Neural cell (in vitro differentiated cells): ENCODE measurements around the gene LRRC8E. TPM values are rescaled to one million over a fixed set of nuclear protein-coding genes. Genes with fewer than 3 reads are reported as not detected.

Source experiments
- H2AFZ ChIP-seq: fragments of 200-600, 300-800 bp; sonication (generic), shearing (Covaris generic); 2 replicates; pipeline ENCODE4 v1.6.0; 2014; ENCODE audit warnings: low read depth, mild to moderate bottlenecking, antibody characterized with exemption, low read length, moderate library complexity
- H3F3A ChIP-seq: fragments of 200-600 bp; shearing (Covaris generic); 2 replicates; pipeline ENCODE4 v1.6.1; 2016; ENCODE audit warnings: mild to moderate bottlenecking, moderate library complexity, mixed read lengths, antibody characterized with exemption, low read length; ENCODE audit not compliant: insufficient read depth, poor library complexity, severe bottlenecking
- H3K27ac ChIP-seq: fragments of 200-600, 300-800 bp; sonication (generic), shearing (Covaris generic); 2 replicates; pipeline ENCODE4 v1.5.1; 2014; ENCODE audit warnings: mild to moderate bottlenecking, low read length, moderate library complexity
- H3K27me3 ChIP-seq: fragments of 300-800, 200-600 bp; sonication (generic), shearing (Covaris generic); 2 replicates; pipeline ENCODE4 v1.6.0; 2014; ENCODE audit warnings: mild to moderate bottlenecking, low read depth, low read length, moderate library complexity; ENCODE audit not compliant: insufficient read depth
- H3K36me3 ChIP-seq: fragments of 300-800, 200-600 bp; sonication (generic), shearing (Covaris generic); 2 replicates; pipeline ENCODE4 v1.5.1; 2014; ENCODE audit warnings: mild to moderate bottlenecking, antibody characterized with exemption, low read length, moderate library complexity; ENCODE audit not compliant: insufficient read depth
- H3K4me2 ChIP-seq: fragments of 300-800, 200-600 bp; sonication (generic), shearing (Covaris generic); 2 replicates; pipeline ENCODE4 v1.6.0; 2014; ENCODE audit warnings: mild to moderate bottlenecking, low read length
- H3K4me3 ChIP-seq: fragments of 300-800, 200-600 bp; sonication (generic), shearing (Covaris generic); 2 replicates; pipeline ENCODE4 v1.5.1; 2014; ENCODE audit warnings: mild to moderate bottlenecking, low read length, moderate library complexity
- H3K79me2 ChIP-seq: fragments of 200-600 bp; shearing (Covaris generic); replicated peaks from 2 replicates; pipeline ENCODE4 v1.6.0; 2014; ENCODE audit warnings: mild to moderate bottlenecking, low read length, moderate library complexity; ENCODE audit not compliant: insufficient read depth
- H3K9ac ChIP-seq: fragments of 300-800, 200-600 bp; sonication (generic), shearing (Covaris generic); 2 replicates; pipeline ENCODE4 v1.6.1; 2016; ENCODE audit warnings: mild to moderate bottlenecking, low read length, mixed read lengths
- H3K9me2 ChIP-seq: fragments of 200-600 bp; shearing (Covaris generic); 2 replicates; pipeline ENCODE4 v1.6.1; 2016; ENCODE audit warnings: mild to moderate bottlenecking, low read length, mixed read lengths; ENCODE audit not compliant: insufficient read depth
- H3K9me3 ChIP-seq: fragments of 200-600, 300-800 bp; sonication (generic), shearing (Covaris generic); 2 replicates; pipeline ENCODE4 v1.6.1; 2016; ENCODE audit warnings: mild to moderate bottlenecking, mixed run types, low read length, moderate library complexity, mixed read lengths
- H4K20me1 ChIP-seq: fragments of 200-600 bp; shearing (Covaris generic); 2 replicates; pipeline ENCODE4 v1.6.1; 2016; ENCODE audit warnings: mild to moderate bottlenecking, mixed run types; ENCODE audit not compliant: insufficient read depth
- EP300 ChIP-seq: fragments of 450-650 bp; conservative IDR thresholded peaks from 2 replicates; pipeline ENCODE4 v1.6.1; 2014; ENCODE audit warnings: antibody characterized with exemption, mild to moderate bottlenecking, moderate library complexity; ENCODE audit not compliant: poor library complexity, severe bottlenecking
- EZH2 ChIP-seq: fragments of 200-600, 300-800 bp; shearing (Covaris generic), sonication (generic); IDR thresholded peaks from 2 replicates; pipeline ENCODE4 v1.6.1; 2014; ENCODE audit warnings: antibody characterized with exemption, low read length, borderline replicate concordance, mild to moderate bottlenecking; ENCODE audit not compliant: insufficient read depth, poor library complexity, severe bottlenecking
- MXI1 ChIP-seq: fragments of 450-650 bp; conservative IDR thresholded peaks from 2 replicates; pipeline ENCODE4 v1.6.1; 2014; ENCODE audit warnings: antibody characterized with exemption, mild to moderate bottlenecking; ENCODE audit not compliant: poor library complexity, severe bottlenecking
- POLR2AphosphoS5 ChIP-seq: IDR thresholded peaks from 2 replicates; pipeline ENCODE4 v1.6.1; 2012
- RAD21 ChIP-seq: fragments of 450-650 bp; conservative IDR thresholded peaks from 2 replicates; pipeline ENCODE4 v1.6.1; 2014; ENCODE audit warnings: antibody characterized with exemption, mild to moderate bottlenecking, moderate library complexity
- REST ChIP-seq: IDR thresholded peaks from 2 replicates; pipeline ENCODE4 v1.6.1; 2012; ENCODE audit warnings: borderline replicate concordance
- SMC3 ChIP-seq: fragments of 450-650 bp; conservative IDR thresholded peaks from 2 replicates; pipeline ENCODE4 v1.6.1; 2014; ENCODE audit warnings: antibody characterized with exemption, mild to moderate bottlenecking, moderate library complexity; ENCODE audit not compliant: poor library complexity
- TAF1 ChIP-seq: IDR thresholded peaks from 2 replicates; pipeline ENCODE4 v1.6.1; 2012; ENCODE audit warnings: low read depth
- polyA plus RNA-seq: library from polyadenylated mRNA; depleted of rRNA; stranded (reverse); fragments of >200 nt; gene quantifications from 2 replicates; pipeline ENCODE4 v1.2.3, GENCODE V29; 2014
- TF ChIP-seq, protein P1 (sequence below): fragments of 450-650 bp; IDR thresholded peaks from 2 replicates; pipeline ENCODE4 v1.5.1; 2014; ENCODE audit warnings: antibody characterized with exemption, mild to moderate bottlenecking, moderate library complexity; ENCODE audit not compliant: poor library complexity, severe bottlenecking

The LRRC8E gene
- polyA plus RNA-seq, 1 donor from 2014 or later, result not detected

DNA sequence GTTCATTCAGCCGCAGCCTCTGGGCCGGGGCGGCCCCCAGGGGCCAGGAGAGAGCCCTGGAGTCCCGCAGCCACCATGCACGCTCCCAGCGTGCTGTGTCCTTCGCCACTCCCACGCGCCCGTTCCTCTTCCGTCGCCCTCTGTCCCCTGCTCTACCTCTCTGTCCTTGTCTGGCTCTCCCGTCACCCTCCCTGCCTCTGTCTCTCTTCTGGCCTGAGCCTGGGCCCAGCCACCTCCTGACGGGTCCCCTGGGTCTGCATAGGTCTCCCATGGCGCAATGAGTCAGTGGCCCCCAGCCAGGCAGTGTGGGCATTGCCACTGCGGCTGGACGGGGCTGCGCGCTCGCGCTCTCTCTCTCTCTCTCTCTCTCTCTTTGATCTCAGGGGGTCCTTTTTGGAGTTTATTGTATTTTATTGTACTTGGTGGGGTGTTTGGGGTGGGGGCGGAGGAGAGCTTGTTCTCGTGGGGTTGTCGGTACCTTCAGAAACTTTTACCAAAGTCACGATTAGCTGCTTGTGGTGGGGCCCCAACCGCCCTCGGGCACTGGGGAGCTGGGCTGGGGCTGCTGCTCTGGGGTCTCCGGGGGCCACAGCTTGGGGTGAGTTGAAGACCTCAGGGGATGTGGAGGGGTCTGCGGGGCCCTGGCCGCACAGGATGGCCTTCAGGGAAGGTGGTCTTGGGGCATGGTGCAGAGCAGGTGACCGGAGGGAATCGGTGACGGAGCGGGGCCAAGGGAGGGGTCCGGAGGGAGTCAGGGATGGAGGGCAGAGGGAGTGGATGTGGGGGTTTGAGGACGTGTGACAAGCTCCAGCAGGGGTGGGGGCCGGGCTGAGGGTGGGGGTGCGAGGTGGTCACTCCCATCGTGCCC is 24.6 kb downstream of the LRRC8E start:
- no peak overlapping the region for H3K9ac ChIP-seq
- peaks cover 40% of the 10 kb centered on the region for H3K27me3 ChIP-seq
- no peak overlapping the region for H3K27ac ChIP-seq
- H2AFZ ChIP-seq, result no peak overlapping the region
- H3K9me3 ChIP-seq, result no peaks in the 10 kb centered on the region
- no peaks in the 10 kb centered on the region for H3K36me3 ChIP-seq
- no peak overlapping the region for H3K4me2 ChIP-seq
- no peak overlapping the region for H3K4me3 ChIP-seq
- TF ChIP-seq TAF1, result no peak
- no peak for TF ChIP-seq RAD21
- no peak for TF ChIP-seq EP300
- no peak for TF ChIP-seq REST
- no peak for TF ChIP-seq MXI1
- no peak for TF ChIP-seq EZH2
- no peak for TF ChIP-seq SMC3
- TF ChIP-seq, protein P1, sequence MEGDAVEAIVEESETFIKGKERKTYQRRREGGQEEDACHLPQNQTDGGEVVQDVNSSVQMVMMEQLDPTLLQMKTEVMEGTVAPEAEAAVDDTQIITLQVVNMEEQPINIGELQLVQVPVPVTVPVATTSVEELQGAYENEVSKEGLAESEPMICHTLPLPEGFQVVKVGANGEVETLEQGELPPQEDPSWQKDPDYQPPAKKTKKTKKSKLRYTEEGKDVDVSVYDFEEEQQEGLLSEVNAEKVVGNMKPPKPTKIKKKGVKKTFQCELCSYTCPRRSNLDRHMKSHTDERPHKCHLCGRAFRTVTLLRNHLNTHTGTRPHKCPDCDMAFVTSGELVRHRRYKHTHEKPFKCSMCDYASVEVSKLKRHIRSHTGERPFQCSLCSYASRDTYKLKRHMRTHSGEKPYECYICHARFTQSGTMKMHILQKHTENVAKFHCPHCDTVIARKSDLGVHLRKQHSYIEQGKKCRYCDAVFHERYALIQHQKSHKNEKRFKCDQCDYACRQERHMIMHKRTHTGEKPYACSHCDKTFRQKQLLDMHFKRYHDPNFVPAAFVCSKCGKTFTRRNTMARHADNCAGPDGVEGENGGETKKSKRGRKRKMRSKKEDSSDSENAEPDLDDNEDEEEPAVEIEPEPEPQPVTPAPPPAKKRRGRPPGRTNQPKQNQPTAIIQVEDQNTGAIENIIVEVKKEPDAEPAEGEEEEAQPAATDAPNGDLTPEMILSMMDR, result no peak
- TF ChIP-seq POLR2AphosphoS5, result no peak
- H3F3A ChIP-seq, result no peaks in the 10 kb centered on the region
- H4K20me1 ChIP-seq, result no peaks in the 10 kb centered on the region
- no peaks in the 10 kb centered on the region for H3K9me2 ChIP-seq
- no peaks in the 10 kb centered on the region for H3K79me2 ChIP-seq

DNA sequence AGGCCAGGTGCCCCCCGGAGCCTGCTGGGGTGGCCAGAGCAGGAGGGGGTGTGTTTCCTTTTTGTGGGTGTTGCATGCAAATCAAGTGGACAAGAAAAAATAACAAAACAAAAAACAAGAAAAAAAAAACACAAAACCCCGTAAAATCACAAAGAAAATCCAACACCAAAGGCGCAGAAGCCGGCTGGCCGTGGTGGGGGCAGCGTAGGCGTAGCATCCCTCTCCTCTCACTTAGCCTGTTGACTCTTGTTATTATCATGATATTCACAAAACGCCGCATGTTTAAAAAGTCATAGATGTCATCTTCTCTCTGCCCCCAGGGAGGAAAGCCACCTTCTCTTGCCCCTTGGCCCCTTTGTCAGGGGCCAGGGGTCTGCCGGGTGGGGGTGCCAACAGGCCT is 25.3 kb downstream of the LRRC8E start:
- no peak overlapping the region for H2AFZ ChIP-seq
- H3K79me2 ChIP-seq, result no peaks in the 10 kb centered on the region
- no peak overlapping the region for H3K4me2 ChIP-seq
- H3K9ac ChIP-seq, result no peak overlapping the region
- TF ChIP-seq, protein P1, result no peak
- TF ChIP-seq RAD21 (no peak), EP300 (no peak), SMC3 (no peak), REST (no peak), MXI1 (no peak), POLR2AphosphoS5 (no peak), EZH2 (no peak), TAF1 (no peak)
- peaks cover 46% of the 10 kb centered on the region for H3K27me3 ChIP-seq
- H4K20me1 ChIP-seq, result no peaks in the 10 kb centered on the region
- no peaks in the 10 kb centered on the region for H3F3A ChIP-seq
- no peaks in the 10 kb centered on the region for H3K9me3 ChIP-seq
- H3K27ac ChIP-seq, result no peak overlapping the region
- H3K9me2 ChIP-seq, result no peaks in the 10 kb centered on the region
- H3K36me3 ChIP-seq, result no peaks in the 10 kb centered on the region
- no peak overlapping the region for H3K4me3 ChIP-seq
